Neuronal stem cell (in vitro differentiated cells): ENCODE data around the gene ARMC2.

ENCODE experiments used
- DNase-seq: peaks from one replicate; pipeline ENCODE4 v3.0.0-alpha.2; 2013; ENCODE audit warnings: low spot score
- H2AFZ ChIP-seq: one replicate; pipeline ENCODE4 v1.6.1; 2013; ENCODE audit warnings: mild to moderate bottlenecking, low read length, inconsistent platforms
- H2AK5ac ChIP-seq: 2 replicates; pipeline ENCODE4 v1.6.1; 2013; ENCODE audit warnings: low read depth, mild to moderate bottlenecking, inconsistent platforms, low read length, moderate library complexity, mixed read lengths
- H2BK120ac ChIP-seq: 2 replicates; pipeline ENCODE4 v1.6.1; 2013; ENCODE audit warnings: low read depth, mild to moderate bottlenecking, inconsistent platforms, low read length, moderate library complexity, mixed read lengths
- H2BK12ac ChIP-seq: one replicate; pipeline ENCODE4 v1.6.1; 2013; ENCODE audit warnings: low read length, inconsistent platforms
- H2BK15ac ChIP-seq: 2 replicates; pipeline ENCODE4 v1.6.1; 2013; ENCODE audit warnings: mild to moderate bottlenecking, low read length, inconsistent platforms, mixed read lengths
- H2BK5ac ChIP-seq: one replicate; pipeline ENCODE4 v1.6.1; 2013; ENCODE audit warnings: inconsistent platforms, mild to moderate bottlenecking, low read length, moderate library complexity
- H3K14ac ChIP-seq: one replicate; pipeline ENCODE4 v1.6.1; 2013; ENCODE audit warnings: low read length, inconsistent platforms
- H3K18ac ChIP-seq: 2 replicates; pipeline ENCODE4 v1.6.1; 2013; ENCODE audit warnings: low read length, inconsistent platforms
- H3K23ac ChIP-seq: 2 replicates; pipeline ENCODE4 v1.6.1; 2013; ENCODE audit warnings: low read depth, mild to moderate bottlenecking, mixed read lengths, low read length, inconsistent platforms; ENCODE audit not compliant: poor library complexity
- H3K27ac ChIP-seq: replicated peaks from 3 replicates; pipeline ENCODE4 v1.5.1; 2013; ENCODE audit warnings: low read length, inconsistent platforms
- H3K27me3 ChIP-seq, 3 experiments: 2 replicates each; pipeline ENCODE4 v1.6.1; 2013; ENCODE audit warnings: low read length in 3 of 3, mild to moderate bottlenecking in 2 of 3, inconsistent platforms in 1 of 3, low read depth in 1 of 3, mixed read lengths in 1 of 3, moderate library complexity in 1 of 3; ENCODE audit not compliant: control insufficient read depth in 3 of 3, insufficient read depth in 3 of 3
- H3K36me3 ChIP-seq, 2 donors: replicated peaks in 1 of 2; 2 replicates each; pipeline ENCODE4 v1.6.1; 2013; ENCODE audit warnings: low read length in 2 of 2; ENCODE audit not compliant: control insufficient read depth in 2 of 2, insufficient read depth in 2 of 2
- H3K4ac ChIP-seq: 2 replicates; pipeline ENCODE4 v1.6.1; 2013; ENCODE audit warnings: inconsistent platforms, mild to moderate bottlenecking, low read length, moderate library complexity
- H3K4me1 ChIP-seq, 2 donors: 1 replicate in 1 of 2; 2 replicates in 1 of 2; pipeline ENCODE4 v1.6.1; 2013; ENCODE audit warnings: low read length in 2 of 2, low read depth in 1 of 2; ENCODE audit not compliant: control insufficient read depth in 2 of 2, insufficient read depth in 1 of 2
- H3K4me2 ChIP-seq: one replicate; pipeline ENCODE4 v1.6.1; 2013; ENCODE audit warnings: mild to moderate bottlenecking, low read length, inconsistent platforms; ENCODE audit not compliant: insufficient read depth, poor library complexity, severe bottlenecking
- H3K4me3 ChIP-seq, 2 donors: 2 replicates each; pipeline ENCODE4 v1.5.1; 2013; ENCODE audit warnings: low read length in 2 of 2, mild to moderate bottlenecking in 2 of 2, inconsistent platforms in 1 of 2, moderate library complexity in 1 of 2
- H3K79me1 ChIP-seq: one replicate; pipeline ENCODE4 v1.6.1; 2013; ENCODE audit warnings: low read depth, mild to moderate bottlenecking, inconsistent platforms, low read length, moderate library complexity
- H3K9ac ChIP-seq: one replicate; pipeline ENCODE4 v1.6.1; 2013; ENCODE audit warnings: mild to moderate bottlenecking, low read depth, low read length, inconsistent platforms; ENCODE audit not compliant: poor library complexity
- H3K9me3 ChIP-seq, 2 donors: replicated peaks in 1 of 2; 2 replicates each; pipeline versions ENCODE3 to v1.6.1; 2013; ENCODE audit warnings: low read length in 2 of 2, mild to moderate bottlenecking in 2 of 2, inconsistent platforms in 1 of 2, low read depth in 1 of 2, mixed read lengths in 1 of 2, moderate library complexity in 1 of 2; ENCODE audit not compliant: control insufficient read depth in 2 of 2, insufficient read depth in 1 of 2
- H4K8ac ChIP-seq: one replicate; pipeline ENCODE4 v1.6.1; 2013; ENCODE audit warnings: low read depth, mild to moderate bottlenecking, inconsistent platforms, low read length, moderate library complexity
- H4K91ac ChIP-seq: one replicate; pipeline ENCODE4 v1.6.1; 2013; ENCODE audit warnings: low read length, low read depth, mild to moderate bottlenecking, inconsistent platforms; ENCODE audit not compliant: poor library complexity
- WGBS, 2 donors: extraction: QIAGEN DNeasy Blood & Tissue Kit; methylation state at CpG; one replicate each; pipeline ENCODE4 v1.1.7; 2013; ENCODE audit warnings: missing lambda C conversion rate in 2 of 2, mixed read lengths in 1 of 2; ENCODE audit not compliant: insufficient read length in 2 of 2, insufficient replicate concordance in 1 of 2; ENCODE audit errors: extremely low coverage in 2 of 2; 5-methylcytosine and 5-hydroxymethylcytosine counted together

ARMC2 gene

DNA sequence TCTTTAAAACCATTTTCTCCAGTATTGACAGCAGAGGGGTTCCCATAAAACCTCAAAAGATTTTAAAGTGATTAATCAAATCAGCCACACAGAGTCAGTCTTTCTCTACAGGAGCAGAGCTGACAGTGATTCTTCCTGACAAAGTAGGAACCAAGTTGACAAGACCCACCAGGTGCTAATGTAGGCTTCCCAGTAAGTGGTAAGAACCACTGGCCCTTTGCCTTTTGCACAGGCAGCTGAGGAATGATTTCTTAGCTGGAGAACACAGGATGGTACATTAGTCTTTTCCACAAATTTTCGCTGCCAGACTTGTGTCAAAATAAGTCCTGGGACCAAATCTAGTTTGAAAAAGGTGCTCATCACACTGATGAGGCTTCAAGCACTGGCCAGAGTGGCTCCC lies 95.8 kb downstream of the ARMC2 start:
- no peak overlapping the region for H3K9ac ChIP-seq
- H4K8ac ChIP-seq: no peak overlapping the region
- H3K4me1 ChIP-seq: peaks cover 2 to 9% of the 10 kb centered on the region in 2 donors
- WGBS, 2 donors: no CpG with 5 or more reads among the region's 1 CpG
- no peak overlapping the region for H3K23ac ChIP-seq
- no peak overlapping the region for H3K14ac ChIP-seq
- no peak overlapping the region for H3K4ac ChIP-seq
- H2BK5ac ChIP-seq: no peak overlapping the region
- no peaks in the 10 kb centered on the region for H3K79me1 ChIP-seq
- H2AFZ ChIP-seq: no peak overlapping the region
- no peak overlapping the region for H4K91ac ChIP-seq
- H3K4me2 ChIP-seq: no peak overlapping the region
- H3K4me3 ChIP-seq: no peak overlapping the region
- H3K27ac ChIP-seq: no peak overlapping the region
- H2BK120ac ChIP-seq: no peak overlapping the region
- H2BK12ac ChIP-seq: no peak overlapping the region
- no peaks in the 10 kb centered on the region for H3K27me3 ChIP-seq
- no peak for DNase-seq
- H3K18ac ChIP-seq: no peak overlapping the region
- no peak overlapping the region for H2BK15ac ChIP-seq
- no peaks in the 10 kb centered on the region for H3K9me3 ChIP-seq
- no peak overlapping the region for H2AK5ac ChIP-seq
- no peaks in the 10 kb centered on the region for H3K36me3 ChIP-seq

DNA sequence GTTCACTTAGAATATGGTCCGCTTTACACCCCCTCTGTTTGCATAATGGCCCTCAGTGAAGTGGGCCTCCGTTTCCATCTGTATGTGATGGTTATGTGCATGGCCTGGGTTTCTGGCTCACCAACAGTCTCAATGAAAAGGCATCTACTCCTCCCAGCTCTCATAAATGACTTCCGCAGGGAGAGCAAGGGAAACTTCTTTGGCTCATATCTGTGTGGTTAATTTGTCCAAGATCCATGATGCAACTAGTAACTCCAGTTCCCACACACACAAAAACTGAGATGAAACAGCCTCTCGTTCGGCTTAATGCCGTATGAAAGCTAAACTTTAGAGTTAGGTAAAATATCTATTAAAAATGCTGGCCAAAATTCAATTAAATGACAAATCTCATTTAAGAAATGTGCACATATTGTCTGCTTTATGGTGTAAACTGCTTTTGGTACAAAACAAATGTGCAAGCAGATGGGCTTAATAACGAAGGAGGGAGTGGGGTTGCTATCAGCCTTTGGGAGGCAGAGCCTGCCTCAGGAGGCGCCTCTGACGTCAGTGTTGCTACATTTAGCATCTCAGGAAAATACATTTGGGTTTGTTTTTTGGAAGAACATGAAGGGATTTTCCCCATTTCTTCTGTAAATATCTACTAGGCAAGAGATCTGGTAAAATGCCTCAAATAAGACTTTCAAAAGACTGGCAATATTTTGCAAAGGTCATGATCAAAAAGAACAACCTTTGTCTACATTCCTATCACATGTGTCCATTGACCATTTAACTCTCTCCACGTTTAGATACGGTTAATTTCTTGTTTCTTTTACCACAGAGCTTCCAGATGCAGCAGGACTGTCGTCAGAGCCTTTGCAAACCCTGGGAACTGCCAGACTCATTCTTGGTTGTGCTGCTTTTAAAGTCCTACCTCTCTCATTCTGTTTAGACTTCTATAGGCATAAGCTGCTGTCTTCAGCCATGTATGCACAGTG lies 96.8 kb downstream of the ARMC2 start:
- no peak overlapping the region for H4K91ac ChIP-seq
- no peak overlapping the region for H2AK5ac ChIP-seq
- H3K4me2 ChIP-seq: no peak overlapping the region
- DNase-seq: no peak
- H3K4me3 ChIP-seq: no peak overlapping the region
- peak overlapping the region; percentile 36 for H2AFZ ChIP-seq
- no peak overlapping the region for H2BK12ac ChIP-seq
- no peak overlapping the region for H2BK120ac ChIP-seq
- no peak overlapping the region for H3K4ac ChIP-seq
- H3K79me1 ChIP-seq: no peaks in the 10 kb centered on the region
- H2BK15ac ChIP-seq: no peak overlapping the region
- no peak overlapping the region for H2BK5ac ChIP-seq
- no CpG with 5 or more reads among the region's 12 CpGs for WGBS, 2 donors
- H3K14ac ChIP-seq: no peak overlapping the region
- no peak overlapping the region for H3K27ac ChIP-seq
- no peak overlapping the region for H3K18ac ChIP-seq
- H3K9ac ChIP-seq: no peak overlapping the region
- no peaks in the 10 kb centered on the region for H3K9me3 ChIP-seq
- no peak overlapping the region for H3K23ac ChIP-seq
- H4K8ac ChIP-seq: no peak overlapping the region
- H3K27me3 ChIP-seq: no peaks in the 10 kb centered on the region
- H3K36me3 ChIP-seq: no peaks in the 10 kb centered on the region
- peaks cover 2 to 9% of the 10 kb centered on the region in 2 donors for H3K4me1 ChIP-seq

DNA sequence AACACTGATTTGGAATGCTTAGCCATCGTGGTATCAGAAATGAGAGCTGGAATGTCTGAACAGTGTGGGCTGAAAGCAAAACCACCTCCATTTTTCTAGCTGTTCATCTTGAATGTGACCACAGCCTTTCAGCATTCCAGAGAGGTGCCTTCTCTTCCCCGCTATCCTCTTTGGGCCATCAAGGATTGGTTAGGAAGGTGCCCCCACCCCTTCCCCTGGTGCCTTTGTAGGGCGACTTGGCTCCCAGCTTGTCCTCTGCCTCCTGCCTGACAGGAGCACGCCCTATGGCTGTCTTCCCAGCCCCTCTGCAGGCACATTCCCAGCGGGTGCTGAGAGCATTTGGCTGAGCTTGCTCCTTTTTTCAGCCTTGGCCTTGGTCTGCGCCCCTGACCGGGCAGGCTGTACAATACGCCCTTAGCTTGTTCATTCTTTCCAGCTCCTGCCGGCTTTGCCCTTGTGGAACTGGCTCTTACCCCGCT lies 97.5 kb downstream of the ARMC2 start:
- Histone ChIP-seq H4K8ac (no peak overlapping the region), H2BK12ac (no peak overlapping the region), H3K4me3 (no peak overlapping the region), H3K27me3 (no peaks in the 10 kb centered on the region), H2BK120ac (peak overlapping the region; percentile 16), H2AK5ac (no peak overlapping the region), H3K14ac (no peak overlapping the region), H3K27ac (no peak overlapping the region), H2AFZ (peak overlapping the region; percentile 36), H3K9ac (no peak overlapping the region), H3K79me1 (no peaks in the 10 kb centered on the region), H2BK15ac (no peak overlapping the region), H3K18ac (no peak overlapping the region), H3K9me3 (no peaks in the 10 kb centered on the region), H3K36me3 (no peaks in the 10 kb centered on the region), H3K4me1 (peaks cover 2 to 9% of the 10 kb centered on the region in 2 donors), H3K4me2 (no peak overlapping the region), H3K4ac (no peak overlapping the region), H2BK5ac (no peak overlapping the region), H4K91ac (no peak overlapping the region), H3K23ac (no peak overlapping the region)
- DNase-seq: no peak
- WGBS, 2 donors: no CpG with 5 or more reads among the region's 10 CpGs

DNA sequence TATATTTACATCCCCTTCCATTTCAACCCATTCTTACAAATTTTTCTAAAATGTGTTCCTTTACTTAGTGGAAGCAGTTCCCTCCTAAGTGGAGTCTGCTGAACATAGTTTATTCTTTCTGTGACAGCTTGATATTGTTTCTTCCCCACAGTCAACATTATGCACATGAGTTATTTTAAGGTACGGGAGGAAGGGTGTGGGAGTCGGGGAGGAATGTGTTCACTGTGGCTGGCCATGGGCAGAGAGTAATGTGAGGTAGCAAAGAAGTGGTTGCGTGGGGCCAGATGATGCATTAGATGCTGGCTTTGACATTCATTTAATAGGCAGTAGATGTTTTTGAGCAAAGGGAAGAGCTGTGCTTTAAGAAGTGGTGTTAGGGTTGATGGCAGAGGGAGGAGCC lies 98.5 kb downstream of the ARMC2 start:
- H3K23ac ChIP-seq: no peak overlapping the region
- WGBS, 2 donors: no CpG with 5 or more reads among the region's 3 CpGs
- no peak for DNase-seq
- H3K4ac ChIP-seq: no peak overlapping the region
- H2AK5ac ChIP-seq: no peak overlapping the region
- peaks cover 2 to 9% of the 10 kb centered on the region in 2 donors for H3K4me1 ChIP-seq
- no peaks in the 10 kb centered on the region for H3K27me3 ChIP-seq
- H3K4me3 ChIP-seq: no peak overlapping the region
- H2BK120ac ChIP-seq: no peak overlapping the region
- H2BK15ac ChIP-seq: no peak overlapping the region
- H3K14ac ChIP-seq: no peak overlapping the region
- no peaks in the 10 kb centered on the region for H3K79me1 ChIP-seq
- no peak overlapping the region for H3K9ac ChIP-seq
- no peak overlapping the region for H4K91ac ChIP-seq
- no peak overlapping the region for H2AFZ ChIP-seq
- no peak overlapping the region for H3K27ac ChIP-seq
- H3K36me3 ChIP-seq: no peaks in the 10 kb centered on the region
- no peak overlapping the region for H3K18ac ChIP-seq
- no peak overlapping the region for H2BK12ac ChIP-seq
- no peaks in the 10 kb centered on the region for H3K9me3 ChIP-seq
- H4K8ac ChIP-seq: no peak overlapping the region
- no peak overlapping the region for H3K4me2 ChIP-seq
- H2BK5ac ChIP-seq: no peak overlapping the region
